Stimulated activated CD4-positive, alpha-beta T cell treated with anti-CD3 and anti-CD28 coated beads, Interleukin-15, amount 100 ng/mL, for 48 hours (primary cell): ENCODE measurements around the gene SLC26A1.

Experiments used
- DNase-seq, 2 donors: peaks; one replicate each; pipeline ENCODE4 v3.0.0-alpha.2; 2020; ENCODE audit warnings: low read depth in 2 of 2

The SLC26A1 gene

GRCh38 chr4:1029529-1029928 is 36.3 kb upstream of the SLC26A1 start:
- no peak for DNase-seq

GRCh38 chr4:1028574-1029220 is 35.5 kb upstream of the SLC26A1 start:
- no peak for DNase-seq

- DNase-seq: no peak
These were observed 34.7 kb upstream of the SLC26A1 start for GRCh38 chr4:1027915-1028238.

GRCh38 chr4:1027219-1027914 is 34.2 kb upstream of the SLC26A1 start:
- DNase-seq: no peak

- DNase-seq: peak in 1 of 2 donors; percentile 53
These were observed 32.9 kb upstream of the SLC26A1 start for GRCh38 chr4:1026115-1026514.

- DNase-seq: no peak
These were observed 31.8 kb upstream of the SLC26A1 start for GRCh38 chr4:1024882-1025545.

- DNase-seq: no peak
These were observed 30.9 kb upstream of the SLC26A1 start for GRCh38 chr4:1023895-1024740.

- no peak for DNase-seq
These were observed 30.0 kb upstream of the SLC26A1 start for GRCh38 chr4:1023075-1023640.

- no peak for DNase-seq
These were observed 29.5 kb upstream of the SLC26A1 start for GRCh38 chr4:1022739-1023066.

GRCh38 chr4:1022051-1022738 is 29.0 kb upstream of the SLC26A1 start:
- no peak for DNase-seq

GRCh38 chr4:1021386-1022050 is 28.3 kb upstream of the SLC26A1 start:
- no peak for DNase-seq

- no peak for DNase-seq
These were observed 26.7 kb upstream of the SLC26A1 start for GRCh38 chr4:1019729-1020470.

GRCh38 chr4:1019320-1019719 is 26.1 kb upstream of the SLC26A1 start:
- DNase-seq: no peak

- DNase-seq: no peak
These were observed 25.2 kb upstream of the SLC26A1 start for GRCh38 chr4:1018147-1019020.

- no peak for DNase-seq
These were observed 24.5 kb upstream of the SLC26A1 start for GRCh38 chr4:1017706-1018105.

GRCh38 chr4:1017211-1017610 is 24.0 kb upstream of the SLC26A1 start:
- no peak for DNase-seq

GRCh38 chr4:1015746-1016145 is 22.5 kb upstream of the SLC26A1 start:
- no peak for DNase-seq

- no peak for DNase-seq
These were observed 22.0 kb upstream of the SLC26A1 start for GRCh38 chr4:1015179-1015578.
